Measurements from ENCODE around the gene GRM3.

GRCh38 chr7:86653919-86654659 is 10.4 kb downstream of the GRM3 start:
- TF ChIP-seq CTCF (conservative IDR thresholded peaks at IDR 0.05 in 1 of 2, IDR thresholded peaks at IDR 0.05 in 1 of 2; ENCODE audit: extremely low read depth in 1 of 2, insufficient read depth in 1 of 2, low read depth in 1 of 2, low read length in 2 of 2) (no peak), EZH2 (IDR thresholded peaks at IDR 0.05; ENCODE audit: borderline replicate concordance, low read length) (no peak)

Measured in mammary epithelial cell (primary cell).